ENCODE measurements around the gene PRPF19.

The PRPF19 gene

DNA sequence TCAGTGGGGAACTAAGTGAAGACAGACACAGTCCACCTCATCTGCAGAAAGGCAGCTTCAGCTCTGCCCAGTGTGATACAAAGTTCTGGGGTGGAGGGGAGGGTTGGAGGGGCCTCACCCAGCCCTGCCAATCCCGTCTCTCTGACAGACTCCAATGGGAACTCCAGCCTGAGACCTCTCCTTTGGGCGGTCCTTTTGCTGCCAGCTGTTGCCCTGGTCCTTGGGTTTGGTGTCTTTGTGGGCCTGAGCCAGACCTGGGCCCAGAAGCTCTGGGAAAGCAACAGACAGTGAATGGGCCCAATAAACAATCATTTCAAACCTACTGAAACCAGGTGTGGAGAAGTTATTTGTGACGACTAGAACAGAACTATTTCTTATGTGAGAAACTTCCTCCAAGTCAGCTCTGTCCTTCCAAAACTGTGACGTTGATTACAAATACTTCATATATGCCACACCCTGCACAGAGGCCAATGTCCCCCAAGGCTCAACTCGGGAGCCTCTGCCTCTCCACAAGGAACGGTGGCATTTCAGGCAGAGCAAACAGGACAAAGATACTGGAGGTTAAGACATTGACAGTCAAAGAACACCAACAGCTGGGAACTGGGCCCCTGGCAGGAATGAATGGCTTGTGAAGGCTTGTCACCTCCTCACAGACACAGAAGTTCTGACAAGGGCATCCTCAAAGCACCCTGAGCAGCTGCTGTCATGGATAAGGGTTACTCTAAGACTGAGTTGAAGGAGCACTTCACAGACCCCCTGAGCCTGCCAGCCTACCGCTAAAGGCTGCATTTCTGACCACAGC, 30.8 kb downstream of the PRPF19 start:
- ChIA-PET POLR2A (interaction anchor here (0.6 kb wide), 1 partner anchor 29 kb away, joined by 3 read pairs; no protein-coding TSS in a partner anchor), CTCF (interaction anchor here (0.8 to 5.1 kb wide), 6 partner anchors 9 to 23 kb away, joined by 3 to 24 read pairs (median 4); no protein-coding TSS in a partner anchor)
- no peak for DNase-seq (ENCODE audit: extremely low spot score)
- no peak for TF ChIP-seq CTCF (IDR thresholded peaks at IDR 0.05; ENCODE audit: control extremely low read depth, extremely low read depth, low read depth, missing control alignments)

- no peak for TF ChIP-seq CTCF (IDR thresholded peaks at IDR 0.05; ENCODE audit: control extremely low read depth, extremely low read depth, low read depth, missing control alignments)
- POLR2A ChIA-PET, result interaction anchor here (0.6 kb wide), 1 partner anchor 28 kb away, joined by 3 read pairs; no protein-coding TSS in a partner anchor
- CTCF ChIA-PET, result interaction anchor here (0.8 to 5.1 kb wide), 5 partner anchors 12 to 24 kb away, joined by 3 to 24 read pairs (median 3); no protein-coding TSS in a partner anchor
- DNase-seq (ENCODE audit: extremely low spot score), result no peak
Observed at GRCh38 chr11:60874421-60875365, 31.7 kb downstream of the PRPF19 start.

GRCh38 chr11:60873533-60873932, 32.9 kb downstream of the PRPF19 start:
- no peak for DNase-seq (ENCODE audit: extremely low spot score)
- TF ChIP-seq CTCF (IDR thresholded peaks at IDR 0.05; ENCODE audit: control extremely low read depth, extremely low read depth, low read depth, missing control alignments), result no peak
- ChIA-PET CTCF (interaction anchor here (1.4 kb wide), 1 partner anchor 14 kb away, joined by 3 read pairs; no protein-coding TSS in a partner anchor), POLR2A (no interaction called here)

DNA sequence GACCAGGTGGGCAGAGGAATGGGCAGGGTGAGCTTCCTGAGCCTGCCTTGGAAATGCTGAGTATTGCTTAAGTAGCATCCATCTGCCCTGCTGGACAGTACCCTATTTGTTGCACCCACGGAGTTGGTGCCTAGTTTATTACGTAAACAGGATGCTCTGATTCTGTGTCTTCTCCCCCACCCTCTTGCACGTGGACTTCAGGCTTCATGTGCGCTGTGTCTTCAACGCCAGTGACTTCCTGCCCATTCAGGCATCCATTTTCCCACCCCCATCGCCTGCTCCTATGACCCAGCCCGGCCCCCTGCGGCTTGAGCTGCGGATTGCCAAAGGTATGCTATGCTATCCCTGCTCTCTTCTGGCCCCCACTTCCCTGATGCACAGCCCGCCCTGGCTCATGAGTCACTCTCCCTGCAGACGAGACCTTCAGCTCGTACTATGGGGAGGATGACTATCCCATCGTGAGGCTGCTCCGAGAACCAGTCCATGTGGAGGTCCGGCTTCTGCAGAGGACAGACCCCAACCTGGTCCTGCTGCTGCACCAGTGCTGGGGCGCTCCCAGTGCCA, 33.3 kb downstream of the PRPF19 start:
- ChIA-PET CTCF (interaction anchor here (1.0 to 1.9 kb wide), 3 partner anchors 17 to 51 kb away, joined by 3 to 6 read pairs (median 3); partner anchors contain the start of gene PTGDR2), POLR2A (no interaction called here)
- DNase-seq (ENCODE audit: extremely low spot score), result no peak
- no peak for TF ChIP-seq CTCF (IDR thresholded peaks at IDR 0.05; ENCODE audit: control extremely low read depth, extremely low read depth, low read depth, missing control alignments)

DNA sequence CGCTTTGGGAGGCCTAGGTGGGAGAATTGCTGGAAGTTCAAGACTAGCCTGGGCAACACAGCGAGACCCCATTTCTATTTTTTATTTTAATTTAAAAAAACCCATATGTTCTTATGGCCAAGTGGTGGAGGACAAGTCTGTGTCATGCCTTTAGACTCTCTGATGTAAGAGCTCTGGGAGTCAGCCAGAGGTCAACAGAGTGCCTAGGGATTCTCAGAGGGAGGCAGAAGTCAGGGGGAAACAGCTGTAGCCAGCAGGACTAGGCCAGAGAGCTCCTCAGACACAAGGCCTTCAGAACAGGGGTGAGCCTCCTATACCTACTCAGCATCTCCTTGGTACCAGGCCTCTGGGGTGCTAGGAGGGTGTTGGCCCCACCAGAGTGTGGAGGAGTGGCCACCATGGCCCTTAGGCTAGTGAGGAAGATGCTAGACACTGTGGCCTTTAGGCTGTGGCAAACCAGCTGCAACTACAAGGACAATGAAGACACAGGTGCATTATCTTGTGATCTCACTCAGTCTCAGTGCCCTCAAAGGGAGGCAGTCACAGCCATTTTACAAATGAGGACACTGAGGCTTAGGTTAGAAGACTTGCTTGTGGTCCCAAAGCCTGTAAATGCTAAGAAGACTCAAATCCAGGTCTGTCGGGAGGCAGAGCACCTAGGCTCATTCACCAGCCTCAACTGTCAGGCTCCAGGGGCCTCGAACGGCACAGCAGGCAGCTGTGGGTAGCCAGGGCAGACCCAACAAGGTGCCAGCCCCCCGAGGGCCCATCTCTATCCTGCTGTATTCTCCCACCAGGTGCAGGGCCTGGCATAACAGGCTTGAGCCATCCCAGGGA, 34.0 kb downstream of the PRPF19 start:
- ChIA-PET POLR2A (no interaction called here), CTCF (interaction anchor here (1.0 to 2.4 kb wide), 7 partner anchors 15 to 315 kb away, joined by 3 to 19 read pairs (median 5); partner anchors contain the start of gene PTGDR2)
- no peak for DNase-seq (ENCODE audit: extremely low spot score)
- no peak for TF ChIP-seq CTCF (IDR thresholded peaks at IDR 0.05; ENCODE audit: control extremely low read depth, extremely low read depth, low read depth, missing control alignments)

All from GM10248 (cell line).